OCI-LY7 (cell line): Measurements from ENCODE around the gene TSNAX. TPM values are rescaled to one million over a fixed set of nuclear protein-coding genes. Genes with fewer than 3 reads are reported as not detected.

Experiments
- BruUV-seq: library from RNA; stranded (reverse); fragments of 400-500 nt; replicated peaks from 2 replicates; lab custom pipeline; 2021; lab: Mats Ljungman, UMichigan
- CTCF ChIA-PET: fragments of 300-600 bp; sonication (Branson Sonifier 250); formaldehyde crosslinking; loops from one replicate; lab custom pipeline; 2022; ENCODE audit warnings: antibody characterized with exemption; ENCODE audit not compliant: unreplicated experiment; lab: Charles Lee
- POLR2A ChIA-PET: fragments of 300-600 bp; sonication (Branson Sonifier 250); formaldehyde crosslinking; loops from one replicate; lab custom pipeline; 2022; ENCODE audit warnings: antibody characterized with exemption; lab: Charles Lee
- DNase-seq: peaks from one replicate; pipeline ENCODE4 v3.0.0-alpha.2; 2015; ENCODE audit warnings: low spot score
- H2AFZ ChIP-seq: fragments of 200-600 bp; sonication (generic), shearing (Covaris generic); 2 replicates; pipeline ENCODE4 v1.6.1; 2014; ENCODE audit warnings: mild to moderate bottlenecking, antibody characterized with exemption, low read length, moderate library complexity
- H3K27ac ChIP-seq: fragments of 200-600 bp; sonication (generic); 2 replicates; pipeline ENCODE4 v1.5.1; 2014; ENCODE audit warnings: mixed run types, low read depth, mild to moderate bottlenecking, moderate library complexity, low read length, inconsistent platforms; ENCODE audit not compliant: poor library complexity, severe bottlenecking
- H3K36me3 ChIP-seq: fragments of 200-600 bp; sonication (generic); 2 replicates; pipeline ENCODE4 v1.6.1; 2014; ENCODE audit warnings: mild to moderate bottlenecking, antibody characterized with exemption, low read length, moderate library complexity, mixed read lengths; ENCODE audit not compliant: insufficient read depth
- H3K4me1 ChIP-seq: fragments of 200-600 bp; sonication (generic); 2 replicates; pipeline ENCODE4 v1.5.1; 2014; ENCODE audit warnings: mild to moderate bottlenecking, low read length; ENCODE audit not compliant: insufficient read depth, poor library complexity, severe bottlenecking
- H3K4me2 ChIP-seq: fragments of 200-600 bp; sonication (generic); 2 replicates; pipeline ENCODE4 v1.6.1; 2014; ENCODE audit warnings: mild to moderate bottlenecking, low read length
- H3K4me3 ChIP-seq: fragments of 200-600 bp; sonication (generic); 2 replicates; pipeline ENCODE4 v1.5.1; 2014; ENCODE audit warnings: mild to moderate bottlenecking, low read depth, low read length; ENCODE audit not compliant: poor library complexity, severe bottlenecking
- H3K79me2 ChIP-seq: fragments of 200-600 bp; sonication (generic); 2 replicates; pipeline ENCODE4 v1.6.1; 2016; ENCODE audit warnings: low read depth, mild to moderate bottlenecking, low read length, moderate library complexity, mixed read lengths; ENCODE audit not compliant: insufficient read depth
- H3K9me2 ChIP-seq: fragments of 200-600 bp; sonication (generic); 2 replicates; pipeline ENCODE4 v1.6.1; 2016; ENCODE audit warnings: mild to moderate bottlenecking, low read length, mixed read lengths; ENCODE audit not compliant: insufficient read depth
- H3K9me3 ChIP-seq: fragments of 200-600 bp; sonication (generic); 2 replicates; pipeline ENCODE4 v1.6.1; 2014; ENCODE audit warnings: mild to moderate bottlenecking, mixed run types, low read length, mixed read lengths
- H4K20me1 ChIP-seq: fragments of 200-600 bp; sonication (generic); 2 replicates; pipeline ENCODE4 v1.6.1; 2014; ENCODE audit warnings: mild to moderate bottlenecking, antibody characterized with exemption, low read length, moderate library complexity, mixed read lengths; ENCODE audit not compliant: insufficient read depth
- EZH2phosphoT487 ChIP-seq: fragments of 200-600 bp; sonication (generic); IDR thresholded peaks from 2 replicates; pipeline ENCODE4 v1.6.1; 2018; ENCODE audit warnings: low read depth, borderline replicate concordance, mild to moderate bottlenecking, mixed run types, antibody characterized with exemption, low read length, moderate library complexity, mixed read lengths
- intact Hi-C: fragments of 100-400 bp; cut with micrococcal nuclease; formaldehyde crosslinking; loops from one replicate; pipeline ENCODE4 v1.10.0; 2022; ENCODE audit not compliant: unreplicated experiment
- total RNA-seq, 2 experiments: library from RNA; depleted of rRNA in 1 of 2; stranded (reverse); fragments of >200 nt in 1 of 2; shearing (Covaris generic) in 1 of 2; gene quantifications; 2 replicates each; pipeline ENCODE4 v1.2.3, GENCODE V29; 2014 to 2022
- TF ChIP-seq, protein P1 (sequence below): fragments of 200-600 bp; sonication (generic); conservative IDR thresholded peaks from 2 replicates; pipeline ENCODE4 v1.5.1; 2014; ENCODE audit warnings: mild to moderate bottlenecking, antibody characterized with exemption, low read length, moderate library complexity, mixed read lengths

TSNAX gene
- total RNA-seq, 2 experiments from 2014 or later: 17.8 to 31.3 TPM

DNA sequence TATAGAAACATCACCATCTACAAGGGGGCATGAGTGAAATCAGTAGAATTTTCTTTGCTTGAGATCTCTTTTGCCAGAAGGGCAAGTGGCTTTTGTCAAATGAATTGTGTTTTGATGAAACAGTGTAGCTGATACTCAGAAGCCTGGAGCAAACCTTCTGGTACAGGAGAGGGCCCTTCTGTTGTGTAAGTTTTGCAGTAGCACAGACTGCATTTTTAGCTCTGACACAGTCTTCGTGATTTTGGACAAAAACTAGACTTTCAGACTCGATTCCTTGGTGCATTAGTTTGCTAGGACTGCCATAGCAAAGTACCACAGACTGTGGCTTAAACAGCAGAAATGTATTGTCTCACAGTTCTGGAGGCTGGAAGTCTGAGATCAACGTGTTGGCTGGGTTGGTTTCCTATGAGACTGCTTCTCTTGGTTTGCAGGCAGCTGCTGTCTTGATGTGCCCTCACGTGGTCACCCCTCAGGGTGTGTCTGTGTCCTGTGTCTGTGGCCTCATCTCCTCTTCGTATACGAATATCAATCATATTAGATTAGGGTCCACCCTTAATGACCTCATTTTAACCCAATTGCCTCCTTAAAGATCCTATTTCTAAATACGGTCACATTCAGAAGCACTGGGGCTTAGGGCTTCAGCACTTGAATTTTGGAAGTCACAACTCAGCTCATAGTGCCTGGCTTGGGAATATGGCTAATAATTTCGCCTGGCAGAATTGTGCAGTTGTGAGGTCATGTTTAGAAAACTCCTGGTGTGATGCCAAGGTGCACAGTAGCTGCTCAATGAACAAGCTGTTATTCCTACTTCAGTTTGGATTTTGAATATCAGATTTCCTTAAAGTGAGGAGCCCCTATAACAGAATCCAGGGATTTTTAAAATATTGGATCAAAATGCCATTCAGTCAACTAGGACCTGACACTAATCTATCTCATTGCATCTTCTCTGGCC, 77.0 kb downstream of the TSNAX start:
- no peaks in the 10 kb centered on the region for H3K79me2 ChIP-seq
- no peak overlapping the region for H3K4me3 ChIP-seq
- no peak overlapping the region for H3K4me2 ChIP-seq
- no peaks in the 10 kb centered on the region for H3K4me1 ChIP-seq
- H3K9me3 ChIP-seq: no peaks in the 10 kb centered on the region
- no peak overlapping the region for H2AFZ ChIP-seq
- ChIA-PET POLR2A (interaction anchor here (1.1 to 1.3 kb wide), 2 partner anchors 287 to 963 kb away, joined by 3 to 4 read pairs; no protein-coding TSS in a partner anchor), CTCF (no interaction called here)
- intact Hi-C loops: no loop called here
- H3K9me2 ChIP-seq: no peaks in the 10 kb centered on the region
- TF ChIP-seq EZH2phosphoT487: no peak
- TF ChIP-seq, protein P1, sequence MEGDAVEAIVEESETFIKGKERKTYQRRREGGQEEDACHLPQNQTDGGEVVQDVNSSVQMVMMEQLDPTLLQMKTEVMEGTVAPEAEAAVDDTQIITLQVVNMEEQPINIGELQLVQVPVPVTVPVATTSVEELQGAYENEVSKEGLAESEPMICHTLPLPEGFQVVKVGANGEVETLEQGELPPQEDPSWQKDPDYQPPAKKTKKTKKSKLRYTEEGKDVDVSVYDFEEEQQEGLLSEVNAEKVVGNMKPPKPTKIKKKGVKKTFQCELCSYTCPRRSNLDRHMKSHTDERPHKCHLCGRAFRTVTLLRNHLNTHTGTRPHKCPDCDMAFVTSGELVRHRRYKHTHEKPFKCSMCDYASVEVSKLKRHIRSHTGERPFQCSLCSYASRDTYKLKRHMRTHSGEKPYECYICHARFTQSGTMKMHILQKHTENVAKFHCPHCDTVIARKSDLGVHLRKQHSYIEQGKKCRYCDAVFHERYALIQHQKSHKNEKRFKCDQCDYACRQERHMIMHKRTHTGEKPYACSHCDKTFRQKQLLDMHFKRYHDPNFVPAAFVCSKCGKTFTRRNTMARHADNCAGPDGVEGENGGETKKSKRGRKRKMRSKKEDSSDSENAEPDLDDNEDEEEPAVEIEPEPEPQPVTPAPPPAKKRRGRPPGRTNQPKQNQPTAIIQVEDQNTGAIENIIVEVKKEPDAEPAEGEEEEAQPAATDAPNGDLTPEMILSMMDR: no peak
- no peak overlapping the region for H3K27ac ChIP-seq
- DNase-seq: no peak
- H4K20me1 ChIP-seq: no peaks in the 10 kb centered on the region
- no TSS peak for BruUV-seq
- no peaks in the 10 kb centered on the region for H3K36me3 ChIP-seq

DNA sequence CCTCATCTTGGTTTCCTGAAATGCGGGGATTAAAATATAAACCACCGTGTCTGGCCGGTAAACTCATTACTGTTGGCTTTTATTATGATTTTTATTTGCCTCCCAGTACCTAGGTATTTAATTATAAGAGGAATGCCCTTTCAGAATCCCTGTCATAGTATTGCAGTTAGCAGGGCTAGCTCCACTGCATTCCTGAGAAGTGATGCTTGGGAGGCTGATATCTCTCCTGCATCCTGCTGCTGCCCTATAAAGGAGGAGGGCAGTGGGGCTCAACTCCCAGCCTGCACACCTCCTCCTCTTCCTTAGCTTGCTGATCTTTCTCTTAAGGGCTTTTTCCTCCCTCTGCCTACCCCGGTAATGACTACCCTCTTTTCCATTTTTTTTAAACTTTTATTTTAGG, 78.2 kb downstream of the TSNAX start:
- H3K27ac ChIP-seq: no peak overlapping the region
- no TSS peak for BruUV-seq
- DNase-seq: no peak
- ChIA-PET CTCF (interaction anchor here (0.7 kb wide), 1 partner anchor 8 kb away, joined by 3 read pairs; no protein-coding TSS in a partner anchor), POLR2A (interaction anchor here (0.6 to 0.7 kb wide), 2 partner anchors 209 to 234 kb away, joined by 3 to 4 read pairs; no protein-coding TSS in a partner anchor)
- no peaks in the 10 kb centered on the region for H3K9me3 ChIP-seq
- H2AFZ ChIP-seq: no peak overlapping the region
- H3K4me3 ChIP-seq: no peak overlapping the region
- no peaks in the 10 kb centered on the region for H3K9me2 ChIP-seq
- intact Hi-C loops: no loop called here
- 0 out of 2 replicates have a peak, but pooled peaks cover 1% of the 10 kb centered on the region for H4K20me1 ChIP-seq
- no peaks in the 10 kb centered on the region for H3K79me2 ChIP-seq
- TF ChIP-seq, protein P1: no peak
- no peak for TF ChIP-seq EZH2phosphoT487
- H3K36me3 ChIP-seq: no peaks in the 10 kb centered on the region
- H3K4me2 ChIP-seq: no peak overlapping the region
- peaks cover 5% of the 10 kb centered on the region for H3K4me1 ChIP-seq
